GM19099 (cell line): ENCODE data around the gene AUH.

ENCODE experiments used
- POLR2A ChIP-seq: IDR thresholded peaks from 3 replicates; pipeline ENCODE4 v1.6.1; 2011; ENCODE audit warnings: low read depth; ENCODE audit not compliant: insufficient read length; ENCODE audit errors: extremely low read depth

Gene AUH

GRCh38 chr9:91174772-91175171 lies 186.9 kb downstream of the AUH start:
- no peak for TF ChIP-seq POLR2A

DNA sequence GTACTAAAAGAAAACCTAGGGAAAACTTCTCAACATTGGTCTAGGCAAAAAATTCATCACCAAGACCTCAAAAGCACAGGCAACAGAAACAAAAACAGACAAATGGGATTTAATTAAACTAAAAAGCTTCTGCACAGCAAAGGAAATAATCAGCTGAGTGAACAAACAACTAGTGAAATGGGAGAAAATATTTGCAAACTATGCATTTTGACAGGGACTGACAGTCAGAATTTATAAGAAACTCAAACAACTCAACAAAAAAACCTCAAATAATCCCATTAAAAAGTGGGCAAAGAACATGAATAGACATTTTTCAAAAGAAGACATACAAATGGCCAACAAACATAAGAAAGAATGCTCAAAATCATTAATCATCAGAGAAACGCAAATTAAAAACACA lies 189.4 kb downstream of the AUH start:
- TF ChIP-seq POLR2A, result no peak

DNA sequence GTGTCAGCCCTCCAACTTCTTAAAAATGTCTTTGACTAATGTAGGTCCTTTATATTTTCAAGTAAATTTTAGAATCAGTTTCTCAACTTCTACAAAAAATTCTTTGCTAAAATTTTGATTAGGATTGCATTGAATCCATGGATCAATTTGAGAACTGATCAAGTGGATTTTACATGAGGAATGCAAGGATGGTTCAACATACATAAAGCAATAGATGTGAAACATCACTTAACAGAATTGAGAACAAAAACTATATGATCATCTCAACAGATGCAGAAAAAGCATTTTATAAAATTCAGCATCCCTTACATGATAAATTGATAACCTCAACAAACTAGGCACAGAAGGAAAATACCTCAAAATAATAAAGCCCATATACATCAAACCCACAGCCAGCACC lies 190.8 kb downstream of the AUH start:
- no peak for TF ChIP-seq POLR2A

DNA sequence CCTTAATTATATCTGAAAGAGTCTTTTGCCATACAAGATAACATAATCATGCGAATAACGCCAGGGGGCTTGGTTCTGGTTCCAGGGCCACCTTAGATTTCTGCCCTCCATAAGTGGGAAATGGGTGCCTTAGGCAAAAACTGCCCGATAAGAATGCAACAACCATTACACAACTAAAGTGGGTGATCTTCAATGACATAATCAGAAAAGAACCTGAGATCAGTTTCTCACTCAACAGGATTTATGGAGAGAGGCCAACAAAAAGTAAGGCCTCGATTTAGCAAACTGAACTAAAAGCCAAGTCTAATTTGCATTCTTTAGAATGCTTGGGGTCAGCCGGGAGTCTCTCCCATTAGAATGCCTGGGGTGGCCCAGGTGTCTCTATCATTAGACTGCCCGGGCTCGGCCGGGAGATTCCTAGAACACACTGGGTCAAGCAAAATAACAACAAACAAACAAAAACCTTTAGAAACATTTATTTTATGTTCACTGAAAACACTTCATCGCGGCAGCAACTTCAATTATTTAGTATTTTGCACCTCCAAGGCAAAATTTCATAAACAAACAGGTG lies 194.8 kb downstream of the AUH start:
- no peak for TF ChIP-seq POLR2A

GRCh38 chr9:91164724-91165520 lies 196.8 kb downstream of the AUH start:
- no peak for TF ChIP-seq POLR2A
